ENCODE data around the gene COX6B2. TPM values are rescaled to one million over a fixed set of nuclear protein-coding genes. Genes with fewer than 3 reads are reported as not detected.

The COX6B2 gene
- polyA plus RNA-seq, 1 experiment, result 0.16 TPM

- no peak for TF ChIP-seq CTCF (IDR thresholded peaks at IDR 0.05; ENCODE audit: low read depth, low read length)
- no peak for DNase-seq (ENCODE audit: low read depth, low spot score)
- Histone ChIP-seq H3K9me3 (ENCODE audit: control insufficient read depth, insufficient read depth, low read length) (no peaks in the 10 kb centered on the region), H3K4me3 (ENCODE audit: low read depth, low read length) (no peak within 1 kb of the TSS), H3K27ac (ENCODE audit: low read depth, low read length) (no peak within 1 kb of the TSS), H3K27me3 (ENCODE audit: control insufficient read depth, insufficient read depth, low read length) (peaks cover 15% of the 10 kb centered on the region)
- ChIA-PET POLR2A (no interaction called here), CTCF (interaction anchor here (0.6 kb wide), 1 partner anchor 843 kb away, joined by 3 read pairs; no protein-coding TSS in a partner anchor)
These were observed 29.3 kb downstream of the COX6B2 start, which contains the start of gene TMEM150B for GRCh38 chr19:55325172-55325571. TSS of gene TMEM150B (minus strand) at chr19:55325341. CDS start at chr19:55321036, 4,305 bp downstream.

- no peak overlapping the region for H3K27ac ChIP-seq (ENCODE audit: low read depth, low read length)
- TF ChIP-seq CTCF (IDR thresholded peaks at IDR 0.05; ENCODE audit: low read depth, low read length), result no peak
- ChIA-PET POLR2A (no interaction called here), CTCF (no interaction called here)
- no peaks in the 10 kb centered on the region for H3K9me3 ChIP-seq (ENCODE audit: control insufficient read depth, insufficient read depth, low read length)
- H3K4me3 ChIP-seq (ENCODE audit: low read depth, low read length), result no peak overlapping the region
- peaks cover 15% of the 10 kb centered on the region for H3K27me3 ChIP-seq (ENCODE audit: control insufficient read depth, insufficient read depth, low read length)
- DNase-seq (ENCODE audit: low read depth, low spot score), result no peak
These were observed 29.9 kb downstream of the COX6B2 start for GRCh38 chr19:55324662-55325061.

GRCh38 chr19:55322204-55322885 lies 32.2 kb downstream of the COX6B2 start:
- ChIA-PET POLR2A (interaction anchor here (0.6 to 2.0 kb wide), 4 partner anchors 9 to 85 kb away, joined by 3 to 7 read pairs (median 4); partner anchors contain the start of genes KMT5C and UBE2S), CTCF (interaction anchor here (1.0 to 1.4 kb wide), 3 partner anchors 21 to 182 kb away, joined by 3 to 6 read pairs (median 3); no protein-coding TSS in a partner anchor)
- Histone ChIP-seq H3K4me3 (ENCODE audit: low read depth, low read length) (no peak overlapping the region), H3K9me3 (ENCODE audit: control insufficient read depth, insufficient read depth, low read length) (no peaks in the 10 kb centered on the region), H3K27ac (ENCODE audit: low read depth, low read length) (no peak overlapping the region), H3K27me3 (ENCODE audit: control insufficient read depth, insufficient read depth, low read length) (peaks cover 15% of the 10 kb centered on the region)
- no peak for TF ChIP-seq CTCF (IDR thresholded peaks at IDR 0.05; ENCODE audit: low read depth, low read length)
- DNase-seq (ENCODE audit: low read depth, low spot score), result no peak

GRCh38 chr19:55321466-55322137 lies 32.9 kb downstream of the COX6B2 start:
- ChIA-PET CTCF (interaction anchor here (0.5 to 1.4 kb wide), 6 partner anchors 19 to 309 kb away, joined by 3 to 6 read pairs (median 4); no protein-coding TSS in a partner anchor), POLR2A (interaction anchor here (1.2 to 2.0 kb wide), 2 partner anchors 8 to 18 kb away, joined by 3 to 7 read pairs; partner anchors contain the start of gene KMT5C)
- DNase-seq (ENCODE audit: low read depth, low spot score), result no peak
- Histone ChIP-seq H3K9me3 (ENCODE audit: control insufficient read depth, insufficient read depth, low read length) (peaks cover 1% of the 10 kb centered on the region; the same call in 1 of the 2 replicates), H3K27ac (ENCODE audit: low read depth, low read length) (no peak overlapping the region), H3K4me3 (ENCODE audit: low read depth, low read length) (no peak overlapping the region), H3K27me3 (ENCODE audit: control insufficient read depth, insufficient read depth, low read length) (peaks cover 15% of the 10 kb centered on the region)
- TF ChIP-seq CTCF (IDR thresholded peaks at IDR 0.05; ENCODE audit: low read depth, low read length), result no peak

Data from AG04450 (cell line).